Panc1 (cell line): ENCODE data around the gene RASEF. TPM values are rescaled to one million over a fixed set of nuclear protein-coding genes. Genes with fewer than 3 reads are reported as not detected.
"Not testable (repeated sequence)": the region's sequence is repeated elsewhere in the genome, so short reads cannot be mapped to it uniquely, and the experiment has no call there.

ENCODE experiments used
- ATAC-seq: fragments of 200-7000 bp; cut with Tn5 transposase; 2 replicates; pipeline ENCODE4 v1.9.1; 2020; ENCODE audit warnings: mild to moderate bottlenecking, moderate library complexity
- BruUV-seq: library from RNA; stranded (reverse); fragments of 400-500 nt; replicated peaks from 2 replicates; lab custom pipeline; 2021; lab: Mats Ljungman, UMichigan
- CTCF ChIA-PET: fragments of 300-600 bp; sonication (Branson Sonifier 250); formaldehyde crosslinking; loops from one replicate; lab custom pipeline; 2022; ENCODE audit warnings: antibody characterized with exemption; lab: Charles Lee
- POLR2A ChIA-PET: fragments of 300-600 bp; sonication (Branson Sonifier 250); formaldehyde crosslinking; loops from one replicate; lab custom pipeline; 2022; ENCODE audit warnings: antibody characterized with exemption; lab: Charles Lee
- DNase-seq: peaks from one replicate; pipeline ENCODE4 v3.0.0-alpha.2; 2010; ENCODE audit warnings: low read depth, low spot score
- H3K27ac ChIP-seq: 2 replicates; pipeline ENCODE4 v1.5.1; 2011; ENCODE audit warnings: mild to moderate bottlenecking, low read length, inconsistent platforms
- H3K27me3 ChIP-seq: fragments of 200-500 bp; sonication (Bioruptor generic); 2 replicates; pipeline ENCODE4 v1.6.0; 2014; ENCODE audit warnings: low read length, inconsistent platforms; ENCODE audit not compliant: control insufficient read depth, insufficient read depth
- H3K36me3 ChIP-seq: fragments of 200-500 bp; sonication (Bioruptor generic); 2 replicates; pipeline ENCODE4 v1.5.1; 2014; ENCODE audit warnings: inconsistent platforms, mild to moderate bottlenecking, low read length, moderate library complexity; ENCODE audit not compliant: control insufficient read depth, insufficient read depth
- H3K4me1 ChIP-seq: 2 replicates; pipeline ENCODE4 v1.5.1; 2011; ENCODE audit warnings: inconsistent platforms, mild to moderate bottlenecking, low read length, moderate library complexity; ENCODE audit not compliant: control insufficient read depth, insufficient read depth
- H3K4me3 ChIP-seq, 2 experiments: 2 replicates each; pipeline ENCODE4 v1.5.1; 2011 to 2012; ENCODE audit warnings: low read depth in 2 of 2, low read length in 2 of 2, mild to moderate bottlenecking in 2 of 2, inconsistent platforms in 1 of 2, moderate library complexity in 1 of 2
- H3K9me3 ChIP-seq: fragments of 200-500 bp; sonication (Bioruptor generic); 2 replicates; pipeline ENCODE4 v1.5.1; 2014; ENCODE audit warnings: low read depth, mild to moderate bottlenecking, inconsistent platforms, low read length, moderate library complexity; ENCODE audit not compliant: control insufficient read depth, insufficient read depth
- POLR2AphosphoS5 ChIP-seq: IDR thresholded peaks from 2 replicates; pipeline ENCODE4 v1.6.1; 2012; ENCODE audit warnings: mild to moderate bottlenecking, low read depth, low read length, moderate library complexity
- SIN3A ChIP-seq: IDR thresholded peaks from 2 replicates; pipeline ENCODE4 v1.6.1; 2012; ENCODE audit warnings: low read depth, mild to moderate bottlenecking, low read length, moderate library complexity, borderline replicate concordance; ENCODE audit not compliant: insufficient read depth
- TCF7L2 ChIP-seq: IDR thresholded peaks from 2 replicates; pipeline ENCODE4 v1.6.1; 2011; ENCODE audit warnings: mild to moderate bottlenecking, low read depth, low read length, inconsistent platforms
- in situ Hi-C: cut with HindIII; loops from 2 replicates; pipeline ENCODE4 v1.10.0; 2016; ENCODE audit warnings: low sequenced_read_pairs, low pct_unique_long_range_greater_than_20kb
- intact Hi-C: fragments of 100-400 bp; cut with micrococcal nuclease; formaldehyde crosslinking; loops from one replicate; pipeline ENCODE4 v1.10.0; 2022; ENCODE audit not compliant: unreplicated experiment
- total RNA-seq: library from RNA; stranded (reverse); gene quantifications from one replicate; pipeline ENCODE4 v1.2.1, GENCODE V29; 2021; ENCODE audit not compliant: unreplicated experiment
- TF ChIP-seq, protein P1 (sequence below), 2 experiments: IDR thresholded peaks; 2 replicates each; pipeline ENCODE4 v1.6.1; 2011 to 2012; ENCODE audit warnings: low read depth in 2 of 2, control low read depth in 1 of 2, low read length in 1 of 2, mild to moderate bottlenecking in 1 of 2, moderate library complexity in 1 of 2; ENCODE audit not compliant: insufficient read depth in 1 of 2
- TF ChIP-seq, protein P2 (sequence below): fragments of 450-650 bp; IDR thresholded peaks from 2 replicates; pipeline ENCODE4 v1.5.1; 2017; ENCODE audit warnings: mild to moderate bottlenecking

Gene RASEF
- total RNA-seq, 1 experiment from 2014 or later = 2.9 TPM

DNA sequence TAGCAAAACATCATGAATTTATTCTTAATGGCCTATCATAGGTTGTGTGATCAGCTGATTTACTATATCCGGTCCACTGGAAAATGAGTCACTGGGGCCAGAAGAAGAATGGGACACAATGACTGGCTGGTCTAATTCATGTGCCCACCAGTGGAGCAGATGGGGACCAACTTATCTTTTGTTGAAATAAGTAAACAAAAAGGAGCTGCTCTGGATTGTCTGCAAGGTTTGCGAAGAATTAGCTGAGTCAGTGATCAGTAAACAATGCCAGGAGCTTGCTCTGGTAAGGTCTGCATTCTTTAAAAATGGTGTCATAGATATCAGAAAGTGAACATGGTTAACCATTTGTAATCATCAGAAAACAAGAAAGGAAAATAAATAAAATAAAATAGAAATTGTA is 128.0 kb downstream of the RASEF start:
- H3K36me3 ChIP-seq = no peaks in the 10 kb centered on the region
- ChIA-PET POLR2A (no interaction called here), CTCF (no interaction called here)
- intact Hi-C loops (no loop called here), in situ Hi-C loops (no loop called here)
- no peak overlapping the region for H3K4me3 ChIP-seq
- H3K27me3 ChIP-seq = no peaks in the 10 kb centered on the region
- no TSS peak for BruUV-seq
- no peak overlapping the region for H3K27ac ChIP-seq
- peak; percentile 36 for DNase-seq
- ATAC-seq = peak; percentile 74
- TF ChIP-seq POLR2AphosphoS5 = no peak
- no peak for TF ChIP-seq TCF7L2
- TF ChIP-seq SIN3A = no peak
- TF ChIP-seq, protein P1, sequence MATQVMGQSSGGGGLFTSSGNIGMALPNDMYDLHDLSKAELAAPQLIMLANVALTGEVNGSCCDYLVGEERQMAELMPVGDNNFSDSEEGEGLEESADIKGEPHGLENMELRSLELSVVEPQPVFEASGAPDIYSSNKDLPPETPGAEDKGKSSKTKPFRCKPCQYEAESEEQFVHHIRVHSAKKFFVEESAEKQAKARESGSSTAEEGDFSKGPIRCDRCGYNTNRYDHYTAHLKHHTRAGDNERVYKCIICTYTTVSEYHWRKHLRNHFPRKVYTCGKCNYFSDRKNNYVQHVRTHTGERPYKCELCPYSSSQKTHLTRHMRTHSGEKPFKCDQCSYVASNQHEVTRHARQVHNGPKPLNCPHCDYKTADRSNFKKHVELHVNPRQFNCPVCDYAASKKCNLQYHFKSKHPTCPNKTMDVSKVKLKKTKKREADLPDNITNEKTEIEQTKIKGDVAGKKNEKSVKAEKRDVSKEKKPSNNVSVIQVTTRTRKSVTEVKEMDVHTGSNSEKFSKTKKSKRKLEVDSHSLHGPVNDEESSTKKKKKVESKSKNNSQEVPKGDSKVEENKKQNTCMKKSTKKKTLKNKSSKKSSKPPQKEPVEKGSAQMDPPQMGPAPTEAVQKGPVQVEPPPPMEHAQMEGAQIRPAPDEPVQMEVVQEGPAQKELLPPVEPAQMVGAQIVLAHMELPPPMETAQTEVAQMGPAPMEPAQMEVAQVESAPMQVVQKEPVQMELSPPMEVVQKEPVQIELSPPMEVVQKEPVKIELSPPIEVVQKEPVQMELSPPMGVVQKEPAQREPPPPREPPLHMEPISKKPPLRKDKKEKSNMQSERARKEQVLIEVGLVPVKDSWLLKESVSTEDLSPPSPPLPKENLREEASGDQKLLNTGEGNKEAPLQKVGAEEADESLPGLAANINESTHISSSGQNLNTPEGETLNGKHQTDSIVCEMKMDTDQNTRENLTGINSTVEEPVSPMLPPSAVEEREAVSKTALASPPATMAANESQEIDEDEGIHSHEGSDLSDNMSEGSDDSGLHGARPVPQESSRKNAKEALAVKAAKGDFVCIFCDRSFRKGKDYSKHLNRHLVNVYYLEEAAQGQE (IDR thresholded peaks at IDR 0.05; ENCODE audit: insufficient read depth in 1 of 2, low read depth in 2 of 2, low read length in 1 of 2) = no peak
- TF ChIP-seq, protein P2, sequence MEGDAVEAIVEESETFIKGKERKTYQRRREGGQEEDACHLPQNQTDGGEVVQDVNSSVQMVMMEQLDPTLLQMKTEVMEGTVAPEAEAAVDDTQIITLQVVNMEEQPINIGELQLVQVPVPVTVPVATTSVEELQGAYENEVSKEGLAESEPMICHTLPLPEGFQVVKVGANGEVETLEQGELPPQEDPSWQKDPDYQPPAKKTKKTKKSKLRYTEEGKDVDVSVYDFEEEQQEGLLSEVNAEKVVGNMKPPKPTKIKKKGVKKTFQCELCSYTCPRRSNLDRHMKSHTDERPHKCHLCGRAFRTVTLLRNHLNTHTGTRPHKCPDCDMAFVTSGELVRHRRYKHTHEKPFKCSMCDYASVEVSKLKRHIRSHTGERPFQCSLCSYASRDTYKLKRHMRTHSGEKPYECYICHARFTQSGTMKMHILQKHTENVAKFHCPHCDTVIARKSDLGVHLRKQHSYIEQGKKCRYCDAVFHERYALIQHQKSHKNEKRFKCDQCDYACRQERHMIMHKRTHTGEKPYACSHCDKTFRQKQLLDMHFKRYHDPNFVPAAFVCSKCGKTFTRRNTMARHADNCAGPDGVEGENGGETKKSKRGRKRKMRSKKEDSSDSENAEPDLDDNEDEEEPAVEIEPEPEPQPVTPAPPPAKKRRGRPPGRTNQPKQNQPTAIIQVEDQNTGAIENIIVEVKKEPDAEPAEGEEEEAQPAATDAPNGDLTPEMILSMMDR = no peak
- no peaks in the 10 kb centered on the region for H3K4me1 ChIP-seq
- no peaks in the 10 kb centered on the region for H3K9me3 ChIP-seq

DNA sequence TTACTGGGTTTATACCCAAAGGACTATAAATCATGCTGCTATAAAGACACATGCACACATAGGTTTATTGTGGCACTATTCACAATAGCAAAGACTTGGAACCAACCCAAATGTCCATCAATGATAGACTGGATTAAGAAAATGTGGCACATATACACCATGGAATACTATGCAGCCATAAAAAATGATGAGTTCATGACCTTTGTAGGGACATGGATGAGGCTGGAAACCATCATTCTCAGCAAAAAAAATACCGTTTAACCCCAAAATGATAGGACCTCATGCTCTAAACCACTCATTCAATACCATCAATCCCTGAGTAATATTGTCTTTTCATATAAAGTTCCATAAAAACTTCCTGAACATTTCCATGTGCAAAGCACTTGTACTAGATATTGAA is 128.9 kb downstream of the RASEF start:
- POLR2A ChIA-PET, ATAC-seq, H3K27me3 ChIP-seq, DNase-seq, in situ Hi-C loops, CTCF ChIA-PET, H3K9me3 ChIP-seq, H3K36me3 ChIP-seq, H3K4me3 ChIP-seq, H3K4me1 ChIP-seq, H3K27ac ChIP-seq, intact Hi-C loops, BruUV-seq: not testable (repeated sequence)

DNA sequence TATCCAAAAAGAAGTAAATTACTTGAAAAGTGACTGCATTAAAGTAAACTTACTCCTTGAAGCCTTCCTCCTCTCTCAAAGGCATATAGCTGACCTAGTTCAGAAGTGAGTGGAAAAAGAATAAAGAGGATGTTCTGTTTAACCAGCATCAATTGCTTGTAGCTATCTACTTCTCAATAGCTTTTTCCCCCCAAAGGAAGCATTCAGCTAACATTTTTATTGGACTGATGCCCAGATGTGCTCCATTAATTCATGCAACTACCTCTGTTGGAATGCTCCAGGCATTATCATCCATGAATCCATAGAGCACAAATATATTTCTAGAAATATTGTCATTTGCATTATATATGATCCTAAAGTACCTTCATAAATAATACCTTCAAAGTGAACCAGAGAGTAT is 132.8 kb downstream of the RASEF start:
- H3K9me3 ChIP-seq = no peaks in the 10 kb centered on the region
- H3K36me3 ChIP-seq = no peaks in the 10 kb centered on the region
- ChIA-PET POLR2A (no interaction called here), CTCF (no interaction called here)
- no peak overlapping the region for H3K4me3 ChIP-seq
- ATAC-seq (no peak), DNase-seq (no peak)
- intact Hi-C loops (no loop called here), in situ Hi-C loops (no loop called here)
- no TSS peak for BruUV-seq
- no peak overlapping the region for H3K27ac ChIP-seq
- TF ChIP-seq, protein P1 (IDR thresholded peaks at IDR 0.05; ENCODE audit: insufficient read depth in 1 of 2, low read depth in 2 of 2, low read length in 1 of 2) = no peak
- TF ChIP-seq SIN3A = no peak
- TF ChIP-seq, protein P2 = no peak
- TF ChIP-seq TCF7L2 = no peak
- TF ChIP-seq POLR2AphosphoS5 = no peak
- H3K4me1 ChIP-seq = no peaks in the 10 kb centered on the region
- H3K27me3 ChIP-seq = no peaks in the 10 kb centered on the region
